H1 (cell line): ENCODE measurements around the gene TAF11L2. TPM values are rescaled to one million over a fixed set of nuclear protein-coding genes. Genes with fewer than 3 reads are reported as not detected.
A peak's percentile ranks its signal among the peaks of the same experiment; 100 is the strongest.

Experiments used
- CTCF ChIA-PET: fragments of 300-600 bp; sonication (Branson Sonifier 250); formaldehyde crosslinking; loops from one replicate; lab custom pipeline; 2021; ENCODE audit not compliant: partially characterized antibody; lab: Charles Lee
- POLR2A ChIA-PET: fragments of 300-600 bp; sonication (Branson Sonifier 250); formaldehyde crosslinking; loops from one replicate; lab custom pipeline; 2021; ENCODE audit warnings: inconsistent platforms; ENCODE audit not compliant: partially characterized antibody; lab: Charles Lee
- DNase-seq, 2 experiments: peaks; one replicate each; pipeline versions ENCODE4 v3.0.0 to v3.0.0-alpha.2; 2010 to 2022; ENCODE audit warnings: low spot score in 2 of 2, low read depth in 1 of 2, mixed read lengths in 1 of 2
- FAIRE-seq: peaks from 2 replicates; lab custom pipeline; 2011; peaks lifted over from hg19 to GRCh38; lab: Jason Lieb, UNC
- H2AFZ ChIP-seq: 2 replicates; pipeline ENCODE4 v1.8.1; 2012; ENCODE audit warnings: low read length, inconsistent platforms
- H2AK5ac ChIP-seq: 2 replicates; pipeline ENCODE4 v1.6.1; 2013; ENCODE audit warnings: low read depth, low read length
- H2BK120ac ChIP-seq: replicated peaks from 2 replicates; pipeline ENCODE3; 2013; ENCODE audit warnings: low read depth, low read length, inconsistent platforms
- H2BK12ac ChIP-seq: 2 replicates; pipeline ENCODE4 v1.6.1; 2013; ENCODE audit warnings: low read depth, low read length
- H2BK15ac ChIP-seq: 2 replicates; pipeline ENCODE4 v1.6.1; 2013; ENCODE audit warnings: low read length
- H2BK20ac ChIP-seq: 2 replicates; pipeline ENCODE4 v1.6.1; 2013; ENCODE audit warnings: low read length
- H2BK5ac ChIP-seq: 2 replicates; pipeline ENCODE4 v1.6.1; 2013; ENCODE audit warnings: low read depth, low read length
- H3K14ac ChIP-seq: 2 replicates; pipeline ENCODE4 v1.6.1; 2013; ENCODE audit warnings: inconsistent platforms; ENCODE audit not compliant: insufficient read length
- H3K18ac ChIP-seq: 2 replicates; pipeline ENCODE4 v1.6.1; 2013; ENCODE audit warnings: low read length; ENCODE audit errors: extremely low read depth
- H3K23ac ChIP-seq: 2 replicates; pipeline ENCODE4 v1.6.1; 2013; ENCODE audit warnings: inconsistent platforms; ENCODE audit not compliant: insufficient read length
- H3K23me2 ChIP-seq: 2 replicates; pipeline ENCODE4 v1.6.1; 2013; ENCODE audit warnings: low read depth, low read length
- H3K27ac ChIP-seq: 2 replicates; pipeline ENCODE4 v1.6.1; 2011; ENCODE audit warnings: low read depth, low read length, inconsistent platforms
- H3K27me3 ChIP-seq, 4 experiments: replicated peaks in 1 of 4; 1 replicate in 1 of 4; 2 replicates in 3 of 4; pipeline versions ENCODE4 v1.6.1 to v1.8.1; 2011 to 2013; ENCODE audit warnings: low read length in 3 of 4, mild to moderate bottlenecking in 3 of 4, inconsistent platforms in 2 of 4, mixed read lengths in 2 of 4, moderate library complexity in 1 of 4; ENCODE audit not compliant: control insufficient read depth in 3 of 4, insufficient read depth in 3 of 4; ENCODE audit errors: extremely low read depth in 1 of 4
- H3K36me3 ChIP-seq, 4 experiments: 2 replicates each; pipeline versions ENCODE4 v1.6.1 to v1.8.1; 2011 to 2013; ENCODE audit warnings: mild to moderate bottlenecking in 4 of 4, low read length in 3 of 4, moderate library complexity in 2 of 4, control low read depth in 1 of 4, inconsistent platforms in 1 of 4; ENCODE audit not compliant: insufficient read depth in 4 of 4, control insufficient read depth in 2 of 4
- H3K4ac ChIP-seq: replicated peaks from 2 replicates; pipeline ENCODE3; 2013; ENCODE audit warnings: low read length, low read depth, mixed read lengths, inconsistent platforms; ENCODE audit not compliant: insufficient read length
- H3K4me1 ChIP-seq, 4 experiments: replicated peaks in 1 of 4; 1 replicate in 1 of 4; 2 replicates in 3 of 4; pipeline versions ENCODE4 v1.6.1 to v1.8.1; 2011 to 2013; ENCODE audit warnings: low read length in 3 of 4, inconsistent platforms in 2 of 4, mixed read lengths in 1 of 4; ENCODE audit not compliant: insufficient read depth in 4 of 4, control insufficient read depth in 3 of 4
- H3K4me2 ChIP-seq, 2 experiments: 2 replicates each; pipeline versions ENCODE4 v1.6.1 to v1.8.1; 2011 to 2013; ENCODE audit warnings: low read depth in 2 of 2, low read length in 2 of 2, control low read depth in 1 of 2, inconsistent platforms in 1 of 2, mild to moderate bottlenecking in 1 of 2; ENCODE audit not compliant: insufficient read depth in 1 of 2
- H3K4me3 ChIP-seq, 4 experiments: fragments of 200-600, 300-600 bp in 1 of 4; sonication (generic), shearing (Covaris generic), sonication (Bioruptor Twin) in 1 of 4; 2 replicates each; pipeline versions ENCODE4 v1.5.1 to v1.8.1; 2011 to 2016; ENCODE audit warnings: low read length in 4 of 4, low read depth in 3 of 4, control low read depth in 2 of 4, inconsistent platforms in 2 of 4, mild to moderate bottlenecking in 2 of 4, mixed read lengths in 1 of 4, moderate library complexity in 1 of 4; ENCODE audit not compliant: insufficient read depth in 2 of 4; ENCODE audit errors: extremely low read depth in 1 of 4
- H3K56ac ChIP-seq: replicated peaks from 2 replicates; pipeline ENCODE3; 2013; ENCODE audit warnings: low read depth, mild to moderate bottlenecking, mixed read lengths, low read length, inconsistent platforms; ENCODE audit not compliant: insufficient read length
- H3K79me1 ChIP-seq: 2 replicates; pipeline ENCODE4 v1.6.1; 2013; ENCODE audit warnings: low read depth, low read length, control low read depth
- H3K79me2 ChIP-seq, 2 experiments: 2 replicates each; pipeline versions ENCODE4 v1.6.1 to v1.8.1; 2012 to 2013; ENCODE audit warnings: low read length in 2 of 2, mild to moderate bottlenecking in 2 of 2, inconsistent platforms in 1 of 2; ENCODE audit not compliant: insufficient read depth in 2 of 2, control insufficient read depth in 1 of 2
- H3K9ac ChIP-seq, 4 experiments: replicated peaks in 1 of 4; 1 replicate in 1 of 4; 2 replicates in 3 of 4; pipeline versions ENCODE4 v1.6.1 to v1.8.1; 2011 to 2013; ENCODE audit warnings: low read depth in 3 of 4, low read length in 3 of 4, control low read depth in 2 of 4, mild to moderate bottlenecking in 2 of 4, moderate library complexity in 2 of 4, inconsistent platforms in 1 of 4; ENCODE audit errors: extremely low read depth in 1 of 4
- H3K9me3 ChIP-seq, 2 experiments: 2 replicates each; pipeline versions ENCODE4 v1.6.1 to v1.8.1; 2012 to 2013; ENCODE audit warnings: mild to moderate bottlenecking in 2 of 2, moderate library complexity in 2 of 2, control low read depth in 1 of 2, inconsistent platforms in 1 of 2, low read depth in 1 of 2, low read length in 1 of 2, mixed read lengths in 1 of 2; ENCODE audit not compliant: insufficient read depth in 2 of 2
- H4K20me1 ChIP-seq, 2 experiments: replicated peaks in 1 of 2; 2 replicates each; pipeline versions ENCODE3 to v1.8.1; 2011 to 2013; ENCODE audit warnings: inconsistent platforms in 2 of 2, low read length in 2 of 2, mild to moderate bottlenecking in 1 of 2; ENCODE audit not compliant: insufficient read depth in 2 of 2, control insufficient read depth in 1 of 2
- H4K5ac ChIP-seq: 2 replicates; pipeline ENCODE4 v1.6.1; 2013; ENCODE audit warnings: low read length, low read depth, mixed read lengths, inconsistent platforms; ENCODE audit not compliant: insufficient read length
- H4K8ac ChIP-seq: 2 replicates; pipeline ENCODE4 v1.8.0; 2013; ENCODE audit warnings: mild to moderate bottlenecking, moderate library complexity, low read length, inconsistent platforms; ENCODE audit not compliant: insufficient read depth; ENCODE audit errors: extremely low read depth
- H4K91ac ChIP-seq: replicated peaks from 2 replicates; pipeline ENCODE3; 2013; ENCODE audit warnings: low read length, mixed read lengths, inconsistent platforms; ENCODE audit not compliant: insufficient read length
- ATF3 ChIP-seq: IDR thresholded peaks from 2 replicates; pipeline ENCODE4 v1.6.1; 2011; ENCODE audit warnings: low read depth, mild to moderate bottlenecking, low read length; ENCODE audit not compliant: insufficient read depth
- CBX5 ChIP-seq: fragments of 300-800, 300-1000 bp; sonication (generic); IDR thresholded peaks from 2 replicates; pipeline ENCODE4 v1.7.1; 2016; ENCODE audit warnings: antibody characterized with exemption, low read length, low read depth
- CBX8 ChIP-seq: fragments of 300-800, 300-1000 bp; sonication (generic); IDR thresholded peaks from 2 replicates; pipeline ENCODE4 v1.7.1; 2016; ENCODE audit warnings: low read depth, low read length, borderline replicate concordance
- CEBPB ChIP-seq: IDR thresholded peaks from 2 replicates; pipeline ENCODE4 v1.6.1; 2012; ENCODE audit warnings: low read depth, low read length
- EGR1 ChIP-seq: IDR thresholded peaks from 2 replicates; pipeline ENCODE4 v1.6.1; 2011; ENCODE audit warnings: low read depth, low read length, borderline replicate concordance
- GABPA ChIP-seq: IDR thresholded peaks from 2 replicates; pipeline ENCODE4 v1.6.1; 2011; ENCODE audit warnings: mild to moderate bottlenecking, low read length, moderate library complexity, borderline replicate concordance; ENCODE audit not compliant: insufficient read depth
- GTF2F1 ChIP-seq: IDR thresholded peaks from 2 replicates; pipeline ENCODE4 v1.6.1; 2012; ENCODE audit warnings: low read depth, low read length, improper control_type of control experiment, borderline replicate concordance
- KDM1A ChIP-seq: fragments of 200-600, 300-600 bp; sonication (generic); IDR thresholded peaks from 2 replicates; pipeline ENCODE4 v1.7.1; 2016; ENCODE audit warnings: mild to moderate bottlenecking, low read length, borderline replicate concordance
- MAFK ChIP-seq: IDR thresholded peaks from 2 replicates; pipeline ENCODE4 v1.6.1; 2012; ENCODE audit warnings: low read depth, mild to moderate bottlenecking, improper control_type of control experiment, low read length
- SIX5 ChIP-seq: IDR thresholded peaks from 2 replicates; pipeline ENCODE4 v1.6.1; 2011; ENCODE audit warnings: mild to moderate bottlenecking, low read depth, low read length
- SP4 ChIP-seq: IDR thresholded peaks from 2 replicates; pipeline ENCODE4 v1.6.1; 2012; ENCODE audit warnings: low read length, inconsistent platforms
- SRF ChIP-seq: IDR thresholded peaks from 2 replicates; pipeline ENCODE4 v1.6.1; 2011; ENCODE audit warnings: mild to moderate bottlenecking, low read depth, low read length, moderate library complexity
- TCF12 ChIP-seq: IDR thresholded peaks from 2 replicates; pipeline ENCODE4 v1.6.1; 2011; ENCODE audit warnings: low read depth, mild to moderate bottlenecking, low read length
- WGBS, 2 experiments: shearing (Covaris generic) in 1 of 2; methylation state at CpG; one replicate each; pipeline versions ENCODE4 v1.1.6 to v1.1.7; 2013 to 2015; ENCODE audit warnings: low lambda C conversion rate in 2 of 2, mixed read lengths in 2 of 2, inconsistent platforms in 1 of 2, low coverage in 1 of 2, missing lambda C conversion rate in 1 of 2; ENCODE audit not compliant: insufficient replicate concordance in 2 of 2, insufficient coverage in 1 of 2, insufficient read length in 1 of 2; ENCODE audit errors: extremely low coverage in 1 of 2, missing lambda C conversion rate in 1 of 2; 5-methylcytosine and 5-hydroxymethylcytosine counted together
- polyA plus RNA-seq, 7 experiments: library from polyadenylated mRNA; depleted of rRNA in 3 of 7; stranded (reverse) in 5 of 7; unstranded in 2 of 7; fragments of >200 nt in 5 of 7; fragments of 200-250 nt in 2 of 7; gene quantifications; 1 replicate in 5 of 7; 2 replicates in 1 of 7; 4 replicates in 1 of 7; pipeline versions ENCODE4 v1.2.1 to v1.2.3, GENCODE V29; 2011 to 2013; ENCODE audit warnings: missing spikeins in 2 of 7, mixed read lengths in 2 of 7
- total RNA-seq: library from RNA; stranded (reverse); fragmentation: NEBNext Ultra II Directional; extraction: Animal tissue kit (Norgen Biotek cat#: 25700); gene quantifications from 2 replicates; pipeline ENCODE4 v1.2.1, GENCODE V29; 2021

The TAF11L2 gene
- total and polyA plus RNA-seq, 2 of the 8 experiments (the other 6 are each of a cell fraction or from before 2014, with no cell fraction given) = not detected

- Histone ChIP-seq H4K8ac (no peak overlapping the region), H3K56ac (no peak overlapping the region), H3K18ac (no peak overlapping the region), H3K79me2 (no peaks in the 10 kb centered on the region), H2BK12ac (no peak overlapping the region), H4K91ac (no peak overlapping the region), H2AK5ac (no peak overlapping the region), H4K20me1 (no peaks in the 10 kb centered on the region), H2BK15ac (no peak overlapping the region), H3K4me1 (no peaks in the 10 kb centered on the region), H3K36me3 (no peaks in the 10 kb centered on the region), H3K4me2 (no peak overlapping the region), H3K4me3 (no peak overlapping the region), H4K5ac (no peak overlapping the region), H3K79me1 (no peaks in the 10 kb centered on the region), H2AFZ (0 out of 2 replicates have a peak overlapping the region, but pooled peaks have one; percentile 14), H2BK5ac (no peak overlapping the region), H3K27ac (no peak overlapping the region), H2BK20ac (no peak overlapping the region), H3K27me3 (peaks cover 0 to 1% (median 0%) of the 10 kb centered on the region in 4 experiments; a peak in 1 of 7 replicates), H2BK120ac (no peak overlapping the region), H3K4ac (no peak overlapping the region), H3K9ac (no peak overlapping the region), H3K23ac (no peak overlapping the region), H3K9me3 (no peaks in the 10 kb centered on the region), H3K23me2 (no peaks in the 10 kb centered on the region), H3K14ac (no peak overlapping the region)
- WGBS, 2 experiments = 89% methylated on average over 4 of the region's 4 CpGs; no CpG with 5 or more reads in 1 of the 2 experiments
- FAIRE-seq = no peak
- ChIA-PET POLR2A (no interaction called here), CTCF (no interaction called here)
- DNase-seq = no peak
- no peak for TF ChIP-seq ATF3
- no peak for TF ChIP-seq GABPA
- TF ChIP-seq SIX5 = no peak
- no peak for TF ChIP-seq CBX8
- no peak for TF ChIP-seq EGR1
- TF ChIP-seq GTF2F1 = no peak
- TF ChIP-seq CEBPB = no peak
- no peak for TF ChIP-seq SRF
- TF ChIP-seq MAFK = no peak
- no peak for TF ChIP-seq TCF12
- no peak for TF ChIP-seq KDM1A
- TF ChIP-seq CBX5 = no peak
- no peak for TF ChIP-seq SP4
These were observed 45.1 kb upstream of the TAF11L2 start for GRCh38 chr5:17452936-17453335.
